Testis (tissue), 3 donors: ENCODE results near the gene RMI1. TPM values are rescaled to one million over a fixed set of nuclear protein-coding genes. Genes with fewer than 3 reads are reported as not detected.

Experiments
- DNase-seq: peaks from one replicate; pipeline ENCODE4 v3.0.0-alpha.2; 2019
- H3K27ac ChIP-seq, 2 donors: fragments of 200-600 bp; sonication (generic); one replicate each; pipeline ENCODE4 v1.5.1; 2019
- H3K27me3 ChIP-seq: fragments of 200-600 bp; sonication (generic); one replicate; pipeline ENCODE4 v1.5.1; 2019
- H3K36me3 ChIP-seq: fragments of 200-600 bp; sonication (generic); one replicate; pipeline ENCODE4 v1.5.1; 2017; ENCODE audit warnings: low read depth; ENCODE audit errors: missing control alignments
- H3K4me1 ChIP-seq: fragments of 200-600 bp; sonication (generic); one replicate; pipeline ENCODE4 v1.5.1; 2019
- H3K4me3 ChIP-seq, 2 donors: fragments of 200-600 bp; sonication (generic); one replicate each; pipeline ENCODE4 v1.5.1; 2017 to 2019
- H3K9me3 ChIP-seq: fragments of 200-600 bp; sonication (generic); one replicate; pipeline ENCODE4 v1.5.1; 2017
- POLR2A ChIP-seq: fragments of 450-650 bp; IDR thresholded peaks from one replicate; pipeline ENCODE4 v1.6.1; 2017; ENCODE audit warnings: antibody characterized with exemption, mild to moderate bottlenecking, moderate library complexity
- WGBS, 2 donors: methylation state at CpG; one replicate each; pipeline ENCODE4 v1.1.5; 2018; 5-methylcytosine and 5-hydroxymethylcytosine counted together
- intact Hi-C: fragments of 100-400 bp; cut with DNase I; formaldehyde crosslinking; loops from one replicate; pipeline ENCODE4 v1.15.1; 2023; ENCODE audit warnings: low total_unique reads
- polyA plus RNA-seq: library from polyadenylated mRNA; stranded (reverse); fragments of 350-450 nt; fragmentation: Illumina TruSeq; extraction: RNeasy Lipid Tissue Mini Kit (QIAGEN cat#74804); gene quantifications from one replicate; pipeline ENCODE4 v1.2.3, GENCODE V29; 2014; ENCODE audit warnings: low read depth, low replicate concordance; ENCODE audit not compliant: insufficient read depth
- total RNA-seq, 2 donors: library from RNA; depleted of rRNA; stranded (reverse); fragments of >200 nt; gene quantifications; one replicate each; pipeline ENCODE4 v1.2.3, GENCODE V29; 2016
- TF ChIP-seq, protein P1 (sequence below), 3 experiments: fragments of 450-650 bp in 2 of 3; fragments of 200-600 bp in 1 of 3; sonication (generic) in 1 of 3; IDR thresholded peaks; one replicate each; pipeline ENCODE4 v1.5.1; 2016 to 2019; ENCODE audit warnings: antibody characterized with exemption in 3 of 3, mild to moderate bottlenecking in 2 of 3, moderate library complexity in 1 of 3

Gene RMI1
- total and polyA plus RNA-seq, 3 donors from 2014 or later: 10.7 to 13.9 (median 12.0) TPM

DNA sequence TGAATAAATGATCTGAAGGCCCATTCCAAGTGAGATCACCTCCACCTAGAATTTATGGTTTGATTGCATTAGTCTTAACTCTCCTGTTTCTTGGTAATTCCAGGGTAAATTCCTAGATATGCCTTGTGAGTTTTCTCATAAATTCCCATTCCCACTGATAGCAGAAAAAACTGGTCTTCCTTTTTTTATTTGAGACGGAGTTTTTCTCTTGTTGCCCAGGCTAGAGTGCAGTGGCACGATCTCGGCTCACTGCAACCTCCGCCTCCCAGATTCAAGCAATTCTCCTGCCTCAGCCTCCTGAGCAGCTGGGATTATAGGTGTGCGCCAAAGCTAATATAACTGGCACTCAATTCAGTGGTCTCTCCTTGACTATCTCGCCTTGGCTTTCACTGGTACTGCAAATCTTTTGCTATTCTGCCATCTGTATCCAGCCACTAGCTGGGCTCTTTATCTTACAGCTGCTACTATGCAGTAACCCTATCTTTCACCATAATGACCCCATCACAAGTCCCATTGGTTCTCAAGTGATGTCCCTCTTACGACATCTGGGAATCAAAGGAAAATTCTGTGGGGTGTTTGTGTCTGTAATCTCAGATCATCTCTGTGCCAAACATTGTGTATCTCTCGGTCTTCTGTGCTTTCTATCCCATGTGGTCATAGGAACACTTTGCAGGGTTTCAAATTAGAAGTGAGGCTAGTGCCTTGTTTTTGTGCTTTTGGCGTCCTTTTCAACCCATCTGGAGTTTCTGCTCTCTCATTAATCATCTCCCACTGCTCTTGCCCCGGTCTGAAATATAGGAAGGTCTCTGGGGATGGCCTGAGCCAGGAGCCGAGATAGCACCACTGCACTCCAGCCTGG, 15.0 kb upstream of the RMI1 start:
- H3K4me3 ChIP-seq: no peak overlapping the region
- WGBS, 2 donors: 56 to 73% methylated on average over 11 of the region's 11 CpGs
- no peak for DNase-seq
- H3K4me1 ChIP-seq: no peaks in the 10 kb centered on the region
- no peaks in the 10 kb centered on the region for H3K36me3 ChIP-seq
- no peaks in the 10 kb centered on the region for H3K27me3 ChIP-seq
- no peaks in the 10 kb centered on the region for H3K9me3 ChIP-seq
- no peak overlapping the region for H3K27ac ChIP-seq
- no peak for TF ChIP-seq POLR2A
- TF ChIP-seq, protein P1, sequence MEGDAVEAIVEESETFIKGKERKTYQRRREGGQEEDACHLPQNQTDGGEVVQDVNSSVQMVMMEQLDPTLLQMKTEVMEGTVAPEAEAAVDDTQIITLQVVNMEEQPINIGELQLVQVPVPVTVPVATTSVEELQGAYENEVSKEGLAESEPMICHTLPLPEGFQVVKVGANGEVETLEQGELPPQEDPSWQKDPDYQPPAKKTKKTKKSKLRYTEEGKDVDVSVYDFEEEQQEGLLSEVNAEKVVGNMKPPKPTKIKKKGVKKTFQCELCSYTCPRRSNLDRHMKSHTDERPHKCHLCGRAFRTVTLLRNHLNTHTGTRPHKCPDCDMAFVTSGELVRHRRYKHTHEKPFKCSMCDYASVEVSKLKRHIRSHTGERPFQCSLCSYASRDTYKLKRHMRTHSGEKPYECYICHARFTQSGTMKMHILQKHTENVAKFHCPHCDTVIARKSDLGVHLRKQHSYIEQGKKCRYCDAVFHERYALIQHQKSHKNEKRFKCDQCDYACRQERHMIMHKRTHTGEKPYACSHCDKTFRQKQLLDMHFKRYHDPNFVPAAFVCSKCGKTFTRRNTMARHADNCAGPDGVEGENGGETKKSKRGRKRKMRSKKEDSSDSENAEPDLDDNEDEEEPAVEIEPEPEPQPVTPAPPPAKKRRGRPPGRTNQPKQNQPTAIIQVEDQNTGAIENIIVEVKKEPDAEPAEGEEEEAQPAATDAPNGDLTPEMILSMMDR (IDR thresholded peaks at IDR 0.05): no peak
- intact Hi-C loops: no loop called here

DNA sequence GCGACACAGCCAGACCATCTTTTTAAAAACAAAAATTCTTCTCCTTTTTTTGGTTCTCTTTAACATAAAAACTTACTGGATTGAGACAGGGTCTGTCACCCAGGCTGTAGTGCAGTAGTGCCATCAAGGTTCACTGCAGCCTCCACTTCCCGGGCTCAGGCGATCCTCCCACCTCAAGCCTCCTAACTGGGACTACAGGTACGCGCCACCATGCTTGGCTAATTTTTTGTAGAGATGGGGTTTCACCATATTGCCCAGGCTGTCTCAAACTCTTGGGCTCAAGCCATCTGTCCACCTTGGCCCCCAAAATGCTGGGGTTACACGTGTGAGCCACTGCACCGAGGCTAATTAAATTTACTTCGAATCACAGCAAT, 14.4 kb upstream of the RMI1 start:
- 75 to 81% methylated on average over 8 of the region's 8 CpGs for WGBS, 2 donors
- TF ChIP-seq, protein P1 (IDR thresholded peaks at IDR 0.05): no peak
- no peak for TF ChIP-seq POLR2A
- Histone ChIP-seq H3K4me1 (no peaks in the 10 kb centered on the region), H3K9me3 (no peaks in the 10 kb centered on the region), H3K27ac (no peak overlapping the region), H3K36me3 (no peaks in the 10 kb centered on the region), H3K27me3 (no peaks in the 10 kb centered on the region), H3K4me3 (no peak overlapping the region)
- intact Hi-C loops: no loop called here
- no peak for DNase-seq

DNA sequence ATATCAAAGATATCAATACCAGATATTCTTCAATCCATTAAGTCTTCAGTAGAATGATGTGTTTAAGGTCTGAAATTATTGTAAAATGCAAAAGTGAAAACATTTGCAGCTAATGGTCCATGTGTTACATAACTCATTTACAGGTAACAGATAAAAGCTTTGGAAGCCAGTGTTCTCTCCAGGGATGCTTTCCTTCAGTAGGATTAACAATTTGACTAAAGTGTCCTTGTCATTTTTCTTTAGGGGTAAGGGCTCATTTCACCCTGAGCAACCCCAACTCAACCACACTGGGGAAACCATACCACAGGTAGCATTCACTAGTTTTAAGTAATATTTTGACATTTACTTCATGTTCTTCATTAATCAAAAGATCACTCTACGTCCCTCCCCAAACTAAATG, 13.5 kb upstream of the RMI1 start:
- Histone ChIP-seq H3K27me3 (no peaks in the 10 kb centered on the region), H3K4me3 (no peak overlapping the region), H3K9me3 (no peaks in the 10 kb centered on the region), H3K36me3 (no peaks in the 10 kb centered on the region), H3K4me1 (no peaks in the 10 kb centered on the region), H3K27ac (no peak overlapping the region)
- 73% methylated on average over 1 of the region's 1 CpG for WGBS, 2 donors
- no peak for TF ChIP-seq POLR2A
- TF ChIP-seq, protein P1 (IDR thresholded peaks at IDR 0.05): no peak
- intact Hi-C loops: no loop called here
- no peak for DNase-seq

DNA sequence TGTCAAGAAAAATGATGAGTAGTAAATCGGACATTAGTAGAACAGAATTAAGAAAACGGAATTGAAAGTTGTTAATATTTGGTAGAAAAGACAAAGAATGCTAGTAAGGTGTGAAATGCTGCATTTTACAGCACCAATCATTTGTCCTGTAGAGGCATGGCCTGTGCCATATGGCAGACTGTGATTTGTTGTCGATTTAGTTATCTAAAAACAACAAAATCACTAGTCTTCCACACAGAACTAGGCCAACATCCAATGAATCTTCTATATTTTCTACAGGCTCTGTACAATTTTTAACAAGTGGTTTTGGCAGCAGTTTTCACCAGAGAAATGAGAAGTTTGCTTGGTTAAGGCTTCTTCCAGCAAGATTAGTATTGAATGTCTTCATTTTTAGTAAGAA, 11.0 kb upstream of the RMI1 start:
- no peak overlapping the region for H3K27ac ChIP-seq
- intact Hi-C loops: no loop called here
- TF ChIP-seq, protein P1 (IDR thresholded peaks at IDR 0.05): no peak
- TF ChIP-seq POLR2A: no peak
- no peak for DNase-seq
- no peaks in the 10 kb centered on the region for H3K36me3 ChIP-seq
- H3K4me1 ChIP-seq: no peaks in the 10 kb centered on the region
- no peak overlapping the region for H3K4me3 ChIP-seq
- H3K27me3 ChIP-seq: no peaks in the 10 kb centered on the region
- 71 to 73% methylated on average over 3 of the region's 3 CpGs for WGBS, 2 donors
- no peaks in the 10 kb centered on the region for H3K9me3 ChIP-seq

DNA sequence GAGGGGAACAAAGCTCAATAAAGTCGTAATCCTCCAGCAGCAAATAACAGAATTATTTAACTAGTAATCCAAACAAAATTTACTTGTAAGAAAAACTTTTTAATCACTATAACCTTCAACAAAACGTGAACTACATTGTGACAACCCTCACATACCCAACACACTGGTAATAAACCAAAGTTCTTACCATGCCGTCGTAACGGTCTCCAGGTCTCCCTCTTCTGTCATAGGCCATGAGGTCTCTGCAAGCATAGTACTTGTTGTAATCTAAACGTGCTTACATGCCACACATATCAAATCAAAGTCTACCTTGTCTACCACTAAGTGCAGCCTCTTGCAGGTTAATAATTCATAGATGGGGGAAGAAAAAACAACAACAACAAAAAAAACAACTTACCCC, 9.1 kb upstream of the RMI1 start:
- Histone ChIP-seq H3K27ac (no peak overlapping the region), H3K4me3 (no peak overlapping the region), H3K27me3 (no peaks in the 10 kb centered on the region), H3K9me3 (no peaks in the 10 kb centered on the region), H3K36me3 (peaks cover 4% of the 10 kb centered on the region), H3K4me1 (no peaks in the 10 kb centered on the region)
- TF ChIP-seq, protein P1 (IDR thresholded peaks at IDR 0.05): no peak
- no peak for TF ChIP-seq POLR2A
- no peak for DNase-seq
- intact Hi-C loops: no loop called here
- 68 to 74% methylated on average over 6 of the region's 6 CpGs for WGBS, 2 donors
